NT2/D1 (cell line): Measurements from ENCODE around the gene IGFL4.
"Not testable (repeated sequence)": the region's sequence is repeated elsewhere in the genome, so short reads cannot be mapped to it uniquely, and the experiment has no call there.

Experiments used
- DNase-seq: peaks from one replicate; pipeline ENCODE4 v3.0.0-alpha.2; 2011; ENCODE audit warnings: low read depth, low spot score
- H3K27me3 ChIP-seq: 2 replicates; pipeline ENCODE4 v1.6.0; 2011; ENCODE audit warnings: mild to moderate bottlenecking; ENCODE audit not compliant: insufficient read length, insufficient read depth
- H3K36me3 ChIP-seq: 2 replicates; pipeline ENCODE4 v1.6.1; 2011; ENCODE audit warnings: mild to moderate bottlenecking, low read length, mixed read lengths; ENCODE audit not compliant: insufficient read depth, insufficient read length
- H3K4me1 ChIP-seq: 2 replicates; pipeline ENCODE4 v1.5.1; 2011; ENCODE audit not compliant: insufficient read depth, insufficient read length
- H3K4me3 ChIP-seq: 2 replicates; pipeline ENCODE4 v1.5.1; 2011; ENCODE audit warnings: low read depth; ENCODE audit not compliant: insufficient read length
- H3K9ac ChIP-seq: 2 replicates; pipeline ENCODE4 v1.6.0; 2011; ENCODE audit warnings: low read depth; ENCODE audit not compliant: insufficient read length
- H3K9me3 ChIP-seq: 2 replicates; pipeline ENCODE4 v1.5.1; 2011; ENCODE audit warnings: mild to moderate bottlenecking, low read length; ENCODE audit not compliant: insufficient read depth
- SUZ12 ChIP-seq: IDR thresholded peaks from 2 replicates; pipeline ENCODE4 v1.6.1; 2011; ENCODE audit not compliant: insufficient read length, insufficient read depth; ENCODE audit errors: extremely low read depth
- YY1 ChIP-seq: IDR thresholded peaks from 2 replicates; pipeline ENCODE4 v1.6.1; 2011; ENCODE audit not compliant: insufficient read length, insufficient read depth
- ZNF274 ChIP-seq: IDR thresholded peaks from 2 replicates; pipeline ENCODE4 v1.6.1; 2011; ENCODE audit warnings: mild to moderate bottlenecking, low read depth, low read length

Gene IGFL4

GRCh38 chr19:46080561-46080960, 39.8 kb upstream of the IGFL4 start:
- TF ChIP-seq SUZ12, result no peak
- TF ChIP-seq YY1, result no peak
- TF ChIP-seq ZNF274, result no peak

GRCh38 chr19:46079576-46079975, 38.8 kb upstream of the IGFL4 start:
- H3K9ac ChIP-seq, result no peak overlapping the region
- no peaks in the 10 kb centered on the region for H3K9me3 ChIP-seq
- H3K4me1 ChIP-seq, result peaks cover 2% of the 10 kb centered on the region
- DNase-seq, result no peak
- H3K36me3 ChIP-seq, result no peaks in the 10 kb centered on the region
- no peak for TF ChIP-seq YY1
- no peak for TF ChIP-seq SUZ12
- TF ChIP-seq ZNF274, result no peak
- H3K27me3 ChIP-seq, result peaks cover 27% of the 10 kb centered on the region
- no peak overlapping the region for H3K4me3 ChIP-seq

More at GRCh38 chr19:46080561-46080960, 39.8 kb upstream of the IGFL4 start:
- Histone ChIP-seq H3K9me3 (no peaks in the 10 kb centered on the region), H3K9ac (no peak overlapping the region), H3K4me3 (no peak overlapping the region), H3K36me3 (no peaks in the 10 kb centered on the region), H3K4me1 (peaks cover 2% of the 10 kb centered on the region), H3K27me3 (peaks cover 17% of the 10 kb centered on the region)
- no peak for DNase-seq

- H3K4me3 ChIP-seq, H3K9me3 ChIP-seq, H3K9ac ChIP-seq, H3K36me3 ChIP-seq, H3K4me1 ChIP-seq: not testable (repeated sequence)
- peak; percentile 43 for DNase-seq
- H3K27me3 ChIP-seq, result peaks cover 29% of the 10 kb centered on the region
Measured at GRCh38 chr19:46078573-46079332, 38.0 kb upstream of the IGFL4 start.

GRCh38 chr19:46077815-46078167, 37.0 kb upstream of the IGFL4 start:
- Histone ChIP-seq H3K9ac (no peak overlapping the region), H3K9me3 (no peaks in the 10 kb centered on the region), H3K4me3 (no peak overlapping the region), H3K36me3 (no peaks in the 10 kb centered on the region), H3K4me1 (peaks cover 2% of the 10 kb centered on the region), H3K27me3 (peaks cover 29% of the 10 kb centered on the region)
- TF ChIP-seq ZNF274 (no peak), SUZ12 (no peak), YY1 (no peak)
- DNase-seq, result no peak

GRCh38 chr19:46076951-46077814, 36.4 kb upstream of the IGFL4 start:
- no peak for TF ChIP-seq YY1
- TF ChIP-seq ZNF274, result no peak
- no peak for TF ChIP-seq SUZ12
- Histone ChIP-seq H3K9ac (peak overlapping the region; percentile 66), H3K4me1 (peaks cover 2% of the 10 kb centered on the region), H3K4me3 (peak overlapping the region; percentile 64), H3K27me3 (peaks cover 29% of the 10 kb centered on the region), H3K9me3 (no peaks in the 10 kb centered on the region), H3K36me3 (no peaks in the 10 kb centered on the region)
- peak; percentile 74 for DNase-seq

GRCh38 chr19:46076031-46076880, 35.5 kb upstream of the IGFL4 start:
- DNase-seq, result no peak
- Histone ChIP-seq H3K36me3 (no peaks in the 10 kb centered on the region), H3K9ac (no peak overlapping the region), H3K27me3 (peaks cover 29% of the 10 kb centered on the region), H3K4me3 (no peak overlapping the region), H3K9me3 (no peaks in the 10 kb centered on the region), H3K4me1 (peaks cover 2% of the 10 kb centered on the region)
- TF ChIP-seq SUZ12 (no peak), ZNF274 (no peak), YY1 (no peak)

DNA sequence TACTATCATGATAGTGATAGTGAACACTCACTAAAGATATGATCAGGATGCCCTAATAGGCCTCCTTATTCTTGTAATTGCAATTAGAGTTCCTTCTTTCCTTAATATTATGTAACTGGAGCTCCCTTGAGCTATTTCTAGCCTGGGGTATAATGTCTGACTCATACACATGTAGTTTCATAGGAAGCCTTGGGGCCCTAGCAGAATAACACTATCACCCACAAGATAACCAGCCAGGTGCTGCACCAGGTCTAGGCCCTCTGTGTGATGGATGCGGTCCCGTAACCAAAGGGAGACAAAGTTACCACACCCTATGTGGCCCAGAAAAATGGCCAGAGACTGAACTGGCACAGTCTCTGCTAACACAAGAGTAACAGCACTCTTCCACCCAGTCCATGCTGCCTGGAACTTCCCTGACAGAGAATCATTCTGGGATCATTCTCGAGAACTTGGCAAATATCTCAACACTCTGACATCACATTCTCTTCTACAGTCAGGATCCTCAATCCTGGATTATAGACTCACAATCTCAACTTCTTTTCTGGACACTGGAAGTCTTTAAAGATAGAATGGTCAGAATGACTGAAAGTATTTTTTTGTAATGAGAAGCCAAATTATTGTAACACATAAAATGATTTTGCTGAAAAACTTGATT, 32.6 kb upstream of the IGFL4 start:
- Histone ChIP-seq H3K9me3 (no peaks in the 10 kb centered on the region), H3K36me3 (no peaks in the 10 kb centered on the region), H3K4me3 (no peak overlapping the region), H3K9ac (no peak overlapping the region), H3K27me3 (peaks cover 29% of the 10 kb centered on the region), H3K4me1 (peaks cover 2% of the 10 kb centered on the region)
- no peak for DNase-seq
- TF ChIP-seq YY1 (no peak), ZNF274 (no peak)
